HG03025 (cell line): ENCODE measurements around the gene LAMA5.
"Not testable (repeated sequence)": the region's sequence is repeated elsewhere in the genome, so short reads cannot be mapped to it uniquely, and the experiment has no call there.

ENCODE experiments used
- ATAC-seq: cut with Tn5 transposase; IDR thresholded peaks from one replicate; pipeline ENCODE4 v1.9.1; 2021; ENCODE audit warnings: mild to moderate bottlenecking, moderate library complexity; ENCODE audit not compliant: unreplicated experiment, low FRiP score

LAMA5 gene

GRCh38 chr20:62389601-62390087 is 22.5 kb upstream of the LAMA5 start:
- ATAC-seq = no peak

DNA sequence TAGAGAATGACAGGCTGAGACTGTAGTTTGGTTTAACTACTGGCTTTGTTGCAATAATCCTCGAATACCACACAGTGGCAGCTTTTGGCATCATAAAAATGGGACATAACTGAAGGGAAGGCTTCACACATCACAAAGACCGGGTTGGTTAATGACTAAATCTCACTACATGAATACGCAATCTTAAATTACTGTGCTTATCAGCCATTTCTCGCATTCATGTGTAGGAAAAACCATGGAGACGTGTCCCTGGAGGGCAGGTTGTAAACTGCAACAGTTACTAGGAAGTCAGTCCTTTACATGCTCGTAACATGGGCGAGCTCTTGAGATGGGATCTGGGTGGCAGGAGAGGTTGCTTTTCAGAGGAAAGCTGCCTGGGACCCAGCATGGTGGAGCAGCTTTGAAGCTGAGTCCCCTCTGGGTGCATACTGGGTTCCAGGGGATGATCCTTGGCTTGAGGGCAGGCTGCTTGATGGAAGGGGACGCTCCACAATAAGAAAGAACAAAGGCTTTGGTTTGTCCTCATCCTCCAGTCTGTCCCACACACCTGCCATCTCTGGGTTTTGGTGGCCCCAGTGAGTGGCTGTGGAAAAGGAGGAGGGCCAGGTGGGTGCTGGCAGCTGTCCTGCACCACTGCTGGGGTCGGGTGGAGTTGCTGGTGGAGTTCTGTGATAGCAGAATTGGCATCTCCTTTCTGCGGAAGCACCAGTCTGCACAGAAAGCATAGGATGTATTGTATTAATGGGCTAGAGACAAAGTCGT is 21.9 kb upstream of the LAMA5 start:
- ATAC-seq = no peak

GRCh38 chr20:62387933-62388635 is 21.0 kb upstream of the LAMA5 start:
- ATAC-seq = no peak

- no peak for ATAC-seq
Observed at GRCh38 chr20:62387219-62387913, 20.3 kb upstream of the LAMA5 start.

- ATAC-seq = peak; percentile 66
Observed at GRCh38 chr20:62386383-62387218, 19.5 kb upstream of the LAMA5 start, which contains the start of gene RPS21. TSS of gene RPS21 (plus strand) at chr20:62387103. CDS start at chr20:62387339, 236 bp downstream.

GRCh38 chr20:62382306-62383198 is 15.4 kb upstream of the LAMA5 start:
- ATAC-seq = no peak

- ATAC-seq = no peak
Observed at GRCh38 chr20:62381842-62382241, 14.7 kb upstream of the LAMA5 start.

- no peak for ATAC-seq
Observed at GRCh38 chr20:62381202-62381797, 14.2 kb upstream of the LAMA5 start.

DNA sequence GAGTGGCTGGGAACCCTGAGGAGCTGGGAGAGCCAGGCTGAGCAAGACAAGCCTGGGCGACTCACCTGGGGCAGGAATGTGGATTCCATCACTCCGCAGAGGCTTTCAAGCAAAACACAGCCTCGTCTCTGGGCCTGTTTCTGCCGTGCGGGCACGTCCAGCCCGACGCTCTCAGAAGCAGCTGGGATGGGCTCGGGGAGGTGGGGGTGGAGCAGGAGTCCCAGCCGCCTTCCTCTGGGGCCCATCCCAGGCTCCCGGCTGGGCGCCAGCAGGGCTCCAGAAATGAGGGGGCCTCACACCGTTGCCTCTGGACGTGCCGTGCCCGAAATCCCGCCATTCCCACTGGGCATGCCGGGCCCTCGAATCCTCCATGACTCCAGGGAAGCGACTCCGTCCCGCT is 11.1 kb upstream of the LAMA5 start:
- ATAC-seq = no peak

DNA sequence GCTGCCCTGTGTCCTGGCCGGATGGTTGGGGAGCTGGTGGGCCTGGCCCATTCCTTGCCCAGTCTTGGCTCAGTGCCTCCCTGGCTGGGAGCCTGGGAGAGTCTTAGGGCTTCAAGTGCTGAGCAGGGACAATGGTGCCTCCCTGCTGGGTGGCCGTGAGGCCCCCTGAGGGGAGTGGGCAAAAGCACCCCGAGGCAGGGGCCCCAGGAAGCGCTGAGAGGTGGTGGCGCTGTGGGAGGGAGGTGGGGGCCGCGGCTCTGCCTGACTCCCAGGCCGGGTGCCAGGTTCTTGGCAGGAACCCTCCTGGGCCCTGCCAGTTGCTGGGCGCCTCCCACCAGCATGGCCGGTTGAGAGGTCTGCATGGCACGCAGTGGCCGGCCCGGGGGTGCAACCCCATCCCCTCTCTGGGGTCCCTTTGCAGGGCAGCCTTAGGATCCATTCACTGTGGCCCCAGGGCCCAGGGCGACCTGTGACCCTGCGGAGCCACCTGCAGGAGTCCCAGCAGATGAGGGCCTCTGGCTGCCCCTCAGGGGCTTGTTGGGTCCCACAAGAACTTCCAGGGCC is 10.6 kb upstream of the LAMA5 start:
- no peak for ATAC-seq

- no peak for ATAC-seq
Observed at GRCh38 chr20:62377064-62377461, 10.0 kb upstream of the LAMA5 start.

DNA sequence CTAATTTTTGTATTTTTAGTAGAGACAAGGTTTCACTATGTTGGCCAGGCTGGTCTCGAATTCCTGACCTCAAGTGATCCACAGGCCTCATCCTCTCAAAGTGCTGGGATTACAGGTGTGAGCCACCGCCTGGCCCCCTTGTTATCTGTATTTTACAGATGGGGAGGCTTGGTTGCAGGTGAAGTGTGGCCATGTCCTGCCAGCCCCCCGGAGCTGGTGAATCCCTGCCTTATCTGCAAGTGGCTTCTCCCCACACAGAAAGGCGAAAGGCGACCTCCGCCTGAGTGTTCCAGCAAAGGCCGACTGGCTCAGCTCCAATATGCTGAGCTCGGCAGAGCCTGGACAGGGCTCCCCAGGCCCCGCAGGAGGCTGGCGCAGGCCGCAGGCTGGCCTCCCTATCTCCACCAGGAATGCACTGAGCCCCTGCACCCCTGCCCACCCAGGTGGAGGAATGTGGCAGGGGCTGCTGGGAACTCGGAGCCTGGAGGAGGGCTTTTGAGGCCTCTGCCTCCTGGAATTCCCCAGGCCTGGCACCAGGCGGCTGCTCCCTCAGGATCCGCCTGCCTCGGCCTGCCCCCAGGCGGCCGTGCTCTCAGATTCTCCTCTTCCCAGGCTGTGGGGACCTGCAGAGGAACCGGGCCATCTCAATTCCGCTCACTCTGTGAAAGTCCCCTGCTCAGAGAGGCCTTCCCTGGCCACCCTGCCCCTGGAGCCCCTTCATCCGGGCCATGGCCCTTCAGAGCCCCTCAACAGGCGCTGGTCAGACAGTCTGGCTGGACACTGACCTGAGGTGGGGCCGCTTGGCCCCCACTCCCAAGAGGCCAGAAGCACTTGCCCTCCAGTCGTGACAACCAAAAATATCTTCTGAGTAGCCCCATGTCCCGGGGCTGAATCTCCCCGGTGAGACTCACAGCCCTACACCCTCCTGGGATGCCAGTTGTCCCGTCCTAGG is 9.3 kb upstream of the LAMA5 start:
- ATAC-seq = no peak

GRCh38 chr20:62374331-62375152 is 7.4 kb upstream of the LAMA5 start:
- ATAC-seq = no peak

GRCh38 chr20:62373631-62374179 is 6.6 kb upstream of the LAMA5 start:
- ATAC-seq = not testable (repeated sequence)

- no peak for ATAC-seq
Observed at GRCh38 chr20:62372042-62372993, 5.2 kb upstream of the LAMA5 start.
